ENCODE data around the gene HIF1A.

GRCh38 chr14:61759878-61760277, 64.6 kb downstream of the HIF1A start:
- TF ChIP-seq CTCF (conservative IDR thresholded peaks at IDR 0.05; ENCODE audit: low read depth, low read length) = no peak
- no peak for TF ChIP-seq EZH2 (IDR thresholded peaks at IDR 0.05; ENCODE audit: borderline replicate concordance, low read depth, low read length, poor library complexity, severe bottlenecking)

Measured in A673 (cell line).